Ramos (cell line): Measurements from ENCODE around the gene CCDC24.

ENCODE experiments used
- in situ Hi-C: fragments of 300-500 bp; cut with MboI; formaldehyde crosslinking; loops from one replicate; pipeline ENCODE4 v1.14.3; 2022; ENCODE audit warnings: low sequenced_read_pairs; ENCODE audit not compliant: unreplicated experiment

Gene CCDC24

GRCh38 chr1:43991476-43992231 is at the start of gene CCDC24:
Gene CCDC24 (plus strand): TSS chr1:43991599. CDS start chr1:43991879, 280 bp downstream.
- in situ Hi-C loops = no loop called here

DNA sequence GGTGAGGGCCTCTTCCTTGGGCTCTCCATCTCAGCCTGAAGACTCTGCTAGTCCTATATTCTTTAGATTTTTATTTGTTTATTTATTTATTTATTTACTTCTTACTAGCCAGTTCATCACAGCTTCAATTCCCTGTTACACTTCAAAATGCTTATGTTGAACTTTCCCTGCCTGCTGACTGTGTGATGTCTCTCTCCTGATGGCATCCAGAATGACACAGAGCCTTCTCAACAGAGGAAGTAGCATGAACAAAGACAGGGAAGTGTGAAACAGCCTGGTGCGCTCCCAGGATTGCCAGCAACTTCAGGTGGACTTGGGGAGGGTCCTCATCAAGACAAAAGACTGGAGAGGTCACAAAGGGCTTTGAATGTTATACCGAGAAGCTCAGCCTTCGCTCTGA is 49.0 kb upstream of the CCDC24 start:
- in situ Hi-C loops = no loop called here

- in situ Hi-C loops = no loop called here
Observed at GRCh38 chr1:43944860-43945259, 46.5 kb upstream of the CCDC24 start.

GRCh38 chr1:43945674-43946235 is 45.6 kb upstream of the CCDC24 start:
- in situ Hi-C loops = no loop called here

- in situ Hi-C loops = no loop called here
Observed at GRCh38 chr1:43946236-43947060, 45.0 kb upstream of the CCDC24 start, which contains the start of gene IPO13. Gene IPO13 (plus strand): TSS chr1:43946950. CDS start chr1:43947601, 651 bp downstream.

DNA sequence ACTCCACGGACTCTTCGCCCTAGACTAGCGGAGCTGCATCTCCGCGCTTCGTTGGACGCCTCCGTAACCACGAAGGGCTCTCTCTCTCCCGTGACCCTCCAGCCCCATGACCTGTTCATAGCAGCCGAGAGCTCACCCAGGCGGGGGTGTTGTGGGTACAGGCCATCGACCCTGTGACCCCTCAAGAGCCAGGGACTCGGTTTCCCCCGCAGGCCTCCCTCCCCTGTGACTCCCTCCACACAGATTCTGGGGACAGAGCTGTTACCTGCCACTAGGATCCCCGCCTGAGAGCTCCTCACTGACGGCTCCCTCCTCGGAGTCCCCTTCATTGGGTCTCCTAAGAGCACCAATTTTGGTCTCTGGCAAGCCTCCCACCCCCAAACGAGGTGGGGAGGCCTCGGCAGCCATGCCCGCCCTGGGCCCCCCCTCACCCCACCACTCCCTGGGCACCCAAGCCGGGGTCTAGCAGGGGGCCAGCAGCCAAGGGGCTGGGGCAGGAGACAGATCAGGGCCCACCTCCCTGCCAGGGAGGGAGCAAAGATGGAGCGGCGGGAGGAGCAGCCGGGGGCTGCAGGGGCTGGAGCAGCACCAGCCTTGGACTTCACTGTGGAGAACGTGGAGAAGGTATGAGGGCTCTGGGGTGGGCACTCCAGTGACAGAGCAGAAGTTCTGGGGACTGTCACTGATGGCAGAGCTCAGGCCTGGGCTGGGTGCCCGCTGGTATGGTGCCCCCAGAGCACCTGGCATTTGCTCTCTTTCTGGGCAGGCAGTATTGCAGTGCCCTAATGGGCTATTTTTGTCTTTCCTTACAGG is 44.1 kb upstream of the CCDC24 start:
- in situ Hi-C loops = no loop called here

DNA sequence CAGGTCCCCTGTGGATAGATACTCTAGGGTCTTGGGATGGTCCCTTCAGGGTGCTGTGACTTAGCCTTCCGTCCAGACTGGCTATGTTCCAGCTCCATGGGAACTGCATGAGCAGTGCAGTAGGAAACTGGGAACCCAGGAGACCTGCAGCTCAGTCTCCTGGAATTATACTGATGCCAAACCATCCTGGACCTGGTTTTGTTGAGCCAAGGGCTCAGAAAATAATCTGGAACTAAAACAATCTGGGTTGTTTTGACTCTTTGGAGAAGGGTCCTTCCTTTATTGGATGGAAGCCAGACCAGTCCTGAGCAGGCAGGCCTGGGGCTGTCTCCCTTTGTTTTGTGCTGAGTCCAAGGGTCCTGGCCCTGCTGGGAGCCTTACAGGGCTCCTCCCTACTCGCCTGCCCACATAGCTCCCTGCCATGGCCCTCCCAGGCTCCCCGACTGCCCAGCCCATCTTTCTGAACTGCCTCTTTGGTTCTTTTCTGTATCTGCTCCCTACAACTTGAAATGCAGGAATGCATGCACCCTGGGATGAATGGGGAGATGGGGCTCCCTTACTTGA is 43.4 kb upstream of the CCDC24 start:
- in situ Hi-C loops = no loop called here

DNA sequence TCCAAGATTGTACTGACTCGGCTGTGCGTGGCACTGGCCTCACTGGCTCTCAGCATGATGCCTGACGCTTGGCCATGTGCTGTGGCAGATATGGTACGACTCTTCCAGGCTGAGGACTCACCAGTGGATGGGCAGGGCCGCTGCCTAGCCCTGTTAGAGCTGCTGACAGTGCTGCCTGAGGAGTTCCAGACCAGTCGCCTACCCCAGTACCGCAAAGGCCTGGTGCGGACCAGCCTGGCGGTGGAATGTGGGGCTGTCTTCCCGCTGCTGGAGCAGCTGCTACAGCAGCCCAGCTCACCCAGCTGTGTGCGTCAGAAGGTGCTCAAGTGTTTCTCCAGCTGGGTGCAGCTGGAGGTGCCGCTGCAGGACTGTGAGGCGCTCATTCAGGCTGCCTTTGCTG is 41.7 kb upstream of the CCDC24 start:
- in situ Hi-C loops = no loop called here

- in situ Hi-C loops = no loop called here
Observed at GRCh38 chr1:43951021-43951985, 40.1 kb upstream of the CCDC24 start.

DNA sequence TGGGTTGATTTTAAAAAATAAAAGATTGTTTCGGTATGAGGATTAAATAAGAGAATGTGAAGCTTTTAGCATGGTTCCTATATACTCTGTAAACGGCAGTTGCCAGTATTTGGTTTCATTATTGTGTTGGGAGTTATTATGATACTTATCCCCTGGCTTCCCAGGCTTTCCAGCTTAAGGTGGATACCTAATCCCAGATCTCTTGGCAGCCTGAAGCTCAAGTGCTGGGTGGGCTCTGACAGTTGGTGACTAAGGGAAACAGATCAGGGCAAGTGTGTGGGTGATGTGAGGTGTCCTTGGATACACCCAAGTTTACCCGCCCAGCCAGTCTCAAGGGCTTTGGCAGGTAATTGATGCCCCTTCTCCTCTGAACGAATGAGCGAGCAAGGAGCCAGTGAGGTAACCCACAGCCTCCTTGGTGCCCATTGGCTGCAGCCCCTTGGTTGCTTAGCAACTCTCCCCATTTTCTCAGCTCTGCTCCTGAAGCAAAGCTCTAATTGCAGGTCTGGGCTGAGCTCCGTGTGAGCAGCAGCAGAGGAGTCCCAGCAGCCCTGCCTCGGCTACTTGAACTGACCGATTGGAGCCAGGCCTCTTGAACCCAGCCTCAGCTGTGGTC is 38.6 kb upstream of the CCDC24 start:
- in situ Hi-C loops = no loop called here

GRCh38 chr1:43953361-43953760 is 38.0 kb upstream of the CCDC24 start:
- in situ Hi-C loops = no loop called here

DNA sequence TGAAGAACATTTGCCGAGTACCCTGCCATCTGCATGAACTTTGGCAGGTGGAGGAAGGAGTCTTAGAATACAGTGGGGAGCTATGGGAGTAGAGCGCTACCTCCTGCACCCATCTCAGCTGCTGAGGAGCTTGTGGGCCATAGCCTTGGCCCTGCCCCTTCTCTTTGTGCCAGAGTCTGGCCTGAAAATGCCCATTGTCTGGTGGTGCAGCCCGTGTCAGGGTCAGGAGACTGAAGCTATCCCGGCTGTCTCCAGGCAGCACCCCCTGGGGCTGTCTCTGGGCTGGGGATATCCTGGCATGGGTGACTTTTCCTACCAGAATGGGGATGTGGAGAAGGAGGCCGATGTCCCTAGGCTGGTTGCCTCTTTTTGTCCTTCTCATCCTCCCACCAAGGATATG is 37.4 kb upstream of the CCDC24 start:
- in situ Hi-C loops = no loop called here

DNA sequence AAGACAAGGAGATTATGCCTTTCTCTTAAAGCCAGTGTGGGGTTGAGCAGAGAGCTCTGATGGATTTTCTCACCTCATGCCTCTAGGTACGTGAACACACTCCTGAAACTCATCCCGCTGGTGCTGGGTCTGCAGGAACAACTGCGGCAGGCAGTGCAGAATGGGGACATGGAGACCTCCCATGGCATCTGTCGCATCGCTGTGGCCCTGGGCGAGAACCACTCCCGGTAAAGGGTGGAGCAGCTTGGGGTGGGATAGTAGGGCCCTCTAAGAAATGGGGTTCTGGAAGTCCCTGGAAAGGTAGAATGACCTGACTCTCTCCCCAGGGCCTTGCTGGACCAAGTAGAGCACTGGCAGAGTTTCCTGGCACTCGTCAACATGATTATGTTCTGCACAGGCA is 35.2 kb upstream of the CCDC24 start:
- in situ Hi-C loops = no loop called here

DNA sequence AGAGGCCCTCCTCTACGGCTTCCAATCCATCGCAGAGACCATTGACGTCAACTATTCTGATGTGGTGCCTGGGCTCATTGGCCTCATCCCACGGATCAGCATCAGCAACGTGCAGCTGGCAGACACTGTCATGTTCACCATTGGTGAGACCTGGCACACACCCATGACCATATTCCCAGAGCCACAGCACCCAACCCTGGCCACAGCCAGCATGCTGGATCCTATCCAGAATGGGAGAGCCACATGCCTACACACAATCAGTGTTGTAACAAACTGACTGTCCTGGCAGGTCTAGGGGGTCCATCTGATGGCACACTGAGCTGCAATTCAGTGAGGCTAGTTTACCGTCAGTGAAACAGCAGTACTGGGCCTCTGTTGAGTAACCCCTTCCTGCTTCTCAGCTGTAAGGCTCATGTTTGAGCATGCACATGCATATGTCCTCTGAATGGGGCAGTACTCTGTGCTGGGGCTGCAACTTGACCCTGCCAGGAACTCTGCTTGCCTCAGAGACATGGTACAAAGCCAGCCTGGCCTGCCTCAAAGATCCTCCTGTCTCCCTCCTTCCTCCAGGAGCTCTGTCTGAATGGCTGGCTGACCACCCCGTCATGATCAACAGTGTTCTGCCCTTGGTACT is 33.9 kb upstream of the CCDC24 start:
- in situ Hi-C loops = no loop called here

GRCh38 chr1:43958351-43959255 is 32.8 kb upstream of the CCDC24 start:
- in situ Hi-C loops = no loop called here

DNA sequence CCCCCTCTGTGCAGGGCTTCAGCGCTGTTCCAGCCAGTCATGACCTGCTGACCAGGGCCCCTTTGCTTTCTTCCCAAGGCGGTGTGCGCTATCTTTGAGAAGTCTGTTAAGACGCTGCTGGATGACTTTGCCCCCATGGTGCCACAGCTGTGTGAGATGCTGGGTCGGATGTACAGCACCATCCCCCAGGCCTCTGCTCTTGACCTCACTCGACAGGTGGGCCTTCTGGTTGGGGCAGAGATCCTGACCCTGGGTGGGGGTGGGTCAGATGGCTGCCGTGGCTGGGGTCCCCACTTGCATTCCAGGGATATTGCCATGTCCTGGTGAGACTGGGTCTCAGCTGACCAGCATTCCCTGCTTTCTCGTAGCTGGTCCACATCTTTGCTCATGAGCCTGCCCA is 30.6 kb upstream of the CCDC24 start:
- in situ Hi-C loops = no loop called here

DNA sequence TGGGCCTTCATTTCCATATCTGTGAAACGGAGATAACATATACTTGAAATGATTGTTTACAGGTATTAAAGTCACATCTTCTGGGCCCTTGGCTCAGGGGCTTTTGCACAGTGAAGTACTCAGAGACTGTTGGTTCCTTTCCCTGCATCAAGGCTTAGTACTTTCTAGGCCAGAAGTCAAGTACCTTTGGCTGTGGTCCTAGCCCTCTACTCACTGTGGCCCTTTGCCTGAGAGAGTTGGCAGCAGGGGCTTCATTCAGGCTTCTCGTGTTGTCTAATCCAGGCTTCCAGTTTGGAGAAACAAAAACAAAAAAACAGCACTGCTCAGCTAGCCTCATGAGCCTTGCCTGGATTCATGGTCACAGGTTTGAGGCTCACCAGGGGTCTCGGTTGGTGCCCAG is 29.7 kb upstream of the CCDC24 start:
- in situ Hi-C loops = no loop called here
